HG03039 (cell line): ENCODE measurements around the gene CRMP1.

ENCODE experiments used
- ATAC-seq: cut with Tn5 transposase; IDR thresholded peaks from one replicate; pipeline ENCODE4 v1.9.1; 2021; ENCODE audit warnings: mild to moderate bottlenecking, moderate library complexity; ENCODE audit not compliant: unreplicated experiment

Gene CRMP1

GRCh38 chr4:5801696-5802095, 91.2 kb downstream of the CRMP1 start:
- no peak for ATAC-seq

GRCh38 chr4:5800496-5800895, 92.4 kb downstream of the CRMP1 start:
- no peak for ATAC-seq

GRCh38 chr4:5799406-5799805, 93.5 kb downstream of the CRMP1 start:
- no peak for ATAC-seq

GRCh38 chr4:5798946-5799345, 93.9 kb downstream of the CRMP1 start:
- no peak for ATAC-seq

- no peak for ATAC-seq
These were observed 94.4 kb downstream of the CRMP1 start for GRCh38 chr4:5798462-5798861.

GRCh38 chr4:5797866-5798265, 95.0 kb downstream of the CRMP1 start:
- no peak for ATAC-seq

GRCh38 chr4:5796976-5797375, 95.9 kb downstream of the CRMP1 start:
- ATAC-seq, result no peak

GRCh38 chr4:5795580-5795979, 97.3 kb downstream of the CRMP1 start:
- ATAC-seq, result no peak

GRCh38 chr4:5793514-5793913, 99.4 kb downstream of the CRMP1 start:
- no peak for ATAC-seq

- no peak for ATAC-seq
These were observed 101.2 kb downstream of the CRMP1 start for GRCh38 chr4:5791654-5792053.

GRCh38 chr4:5790546-5790857, 102.4 kb downstream of the CRMP1 start:
- ATAC-seq, result no peak

- no peak for ATAC-seq
These were observed 103.7 kb downstream of the CRMP1 start for GRCh38 chr4:5789141-5789540.

GRCh38 chr4:5788144-5788543, 104.7 kb downstream of the CRMP1 start:
- no peak for ATAC-seq

GRCh38 chr4:5787311-5787710, 105.6 kb downstream of the CRMP1 start:
- no peak for ATAC-seq

GRCh38 chr4:5785806-5786680, 106.8 kb downstream of the CRMP1 start:
- ATAC-seq, result no peak

GRCh38 chr4:5784960-5785611, 107.8 kb downstream of the CRMP1 start:
- ATAC-seq, result no peak

GRCh38 chr4:5784021-5784420, 108.9 kb downstream of the CRMP1 start:
- no peak for ATAC-seq

GRCh38 chr4:5783486-5783885, 109.4 kb downstream of the CRMP1 start:
- no peak for ATAC-seq

- no peak for ATAC-seq
These were observed 109.9 kb downstream of the CRMP1 start for GRCh38 chr4:5782829-5783476.

GRCh38 chr4:5781691-5782090, 111.2 kb downstream of the CRMP1 start:
- no peak for ATAC-seq

GRCh38 chr4:5780831-5781480, 111.9 kb downstream of the CRMP1 start:
- no peak for ATAC-seq

- no peak for ATAC-seq
These were observed 116.4 kb downstream of the CRMP1 start for GRCh38 chr4:5776510-5776909.
